H9 (cell line): Measurements from ENCODE around the gene GABARAP. TPM values are rescaled to one million over a fixed set of nuclear protein-coding genes. Genes with fewer than 3 reads are reported as not detected.

Source experiments
- DNase-seq: peaks from one replicate; pipeline ENCODE4 v3.0.0-alpha.2; 2017
- H2AFZ ChIP-seq: one replicate; pipeline ENCODE4 v1.6.1; 2013; ENCODE audit warnings: mild to moderate bottlenecking, low read length, control low read depth, moderate library complexity
- H2AK5ac ChIP-seq: 2 replicates; pipeline ENCODE4 v1.6.1; 2013; ENCODE audit warnings: low read length, control low read depth, mixed read lengths; ENCODE audit not compliant: insufficient read length
- H2BK120ac ChIP-seq: one replicate; pipeline ENCODE4 v1.6.1; 2013; ENCODE audit warnings: low read depth, mild to moderate bottlenecking, low read length, control low read depth, inconsistent platforms; ENCODE audit not compliant: poor library complexity, severe bottlenecking
- H2BK12ac ChIP-seq: 2 replicates; pipeline ENCODE4 v1.6.1; 2013; ENCODE audit warnings: low read length, control low read depth, mixed read lengths, low read depth; ENCODE audit not compliant: insufficient read length
- H2BK15ac ChIP-seq: 2 replicates; pipeline ENCODE4 v1.6.1; 2013; ENCODE audit warnings: low read depth, low read length, control low read depth
- H2BK20ac ChIP-seq: one replicate; pipeline ENCODE4 v1.6.1; 2013; ENCODE audit warnings: low read depth, mild to moderate bottlenecking, low read length, control low read depth, inconsistent platforms; ENCODE audit not compliant: poor library complexity, severe bottlenecking
- H2BK5ac ChIP-seq: 2 replicates; pipeline ENCODE4 v1.6.1; 2013; ENCODE audit warnings: low read length, control low read depth, mixed read lengths; ENCODE audit not compliant: insufficient read length
- H3K14ac ChIP-seq: 2 replicates; pipeline ENCODE4 v1.6.1; 2013; ENCODE audit warnings: low read length, control low read depth; ENCODE audit not compliant: insufficient read depth
- H3K18ac ChIP-seq: 2 replicates; pipeline ENCODE4 v1.6.1; 2013; ENCODE audit warnings: low read depth, mild to moderate bottlenecking, mixed read lengths, low read length, control low read depth; ENCODE audit not compliant: insufficient read length
- H3K23ac ChIP-seq: 2 replicates; pipeline ENCODE4 v1.6.1; 2013; ENCODE audit warnings: low read length, control low read depth, mixed read lengths, low read depth; ENCODE audit not compliant: insufficient read length
- H3K23me2 ChIP-seq: 2 replicates; pipeline ENCODE4 v1.6.1; 2013; ENCODE audit warnings: low read depth, mild to moderate bottlenecking, mixed read lengths, low read length, control low read depth; ENCODE audit not compliant: insufficient read length, poor library complexity, severe bottlenecking
- H3K27ac ChIP-seq: 2 replicates; pipeline ENCODE4 v1.5.1; 2013; ENCODE audit warnings: low read length, control low read depth, mixed read lengths, low read depth; ENCODE audit not compliant: insufficient read length
- H3K27me3 ChIP-seq: 2 replicates; pipeline ENCODE4 v1.6.1; 2013; ENCODE audit warnings: low read length, control low read depth, inconsistent platforms; ENCODE audit not compliant: insufficient read depth
- H3K4ac ChIP-seq: 2 replicates; pipeline ENCODE4 v1.6.1; 2013; ENCODE audit warnings: low read depth, mild to moderate bottlenecking, control low read depth, inconsistent platforms, low read length, moderate library complexity
- H3K4me1 ChIP-seq: 2 replicates; pipeline ENCODE4 v1.6.1; 2013; ENCODE audit warnings: low read length, control low read depth, inconsistent platforms; ENCODE audit not compliant: insufficient read depth
- H3K4me2 ChIP-seq: 2 replicates; pipeline ENCODE4 v1.6.1; 2013; ENCODE audit warnings: low read length, control low read depth, mixed read lengths; ENCODE audit not compliant: insufficient read length, insufficient read depth
- H3K56ac ChIP-seq: 2 replicates; pipeline ENCODE4 v1.6.1; 2013; ENCODE audit warnings: low read depth, mild to moderate bottlenecking, mixed read lengths, low read length, control low read depth; ENCODE audit not compliant: insufficient read length
- H3K79me1 ChIP-seq: 2 replicates; pipeline ENCODE4 v1.6.1; 2013; ENCODE audit warnings: low read depth, mild to moderate bottlenecking, moderate library complexity, low read length, control low read depth, inconsistent platforms; ENCODE audit not compliant: insufficient read depth, poor library complexity, severe bottlenecking
- H3K79me2 ChIP-seq: 2 replicates; pipeline ENCODE4 v1.6.1; 2013; ENCODE audit warnings: low read length, control low read depth, inconsistent platforms; ENCODE audit not compliant: insufficient read depth
- H3K9ac ChIP-seq: 2 replicates; pipeline ENCODE4 v1.6.1; 2013; ENCODE audit warnings: low read length, control low read depth, mixed read lengths; ENCODE audit not compliant: insufficient read length; ENCODE audit errors: extremely low read depth
- H3K9me3 ChIP-seq: one replicate; pipeline ENCODE4 v1.6.1; 2013; ENCODE audit warnings: low read depth, low read length, inconsistent platforms; ENCODE audit not compliant: control insufficient read depth
- H3T11ph ChIP-seq: one replicate; pipeline ENCODE4 v1.6.1; 2013; ENCODE audit warnings: mild to moderate bottlenecking, low read length, control low read depth, inconsistent platforms
- H4K20me1 ChIP-seq: one replicate; pipeline ENCODE4 v1.6.1; 2013; ENCODE audit not compliant: control insufficient read depth, insufficient read length, insufficient read depth
- H4K5ac ChIP-seq: 2 replicates; pipeline ENCODE4 v1.6.1; 2013; ENCODE audit warnings: low read depth, mild to moderate bottlenecking, mixed read lengths, low read length, control low read depth; ENCODE audit not compliant: insufficient read length
- H4K8ac ChIP-seq: replicated peaks from 2 replicates; pipeline ENCODE4 v1.6.1; 2013; ENCODE audit warnings: low read length, control low read depth, mixed read lengths, low read depth; ENCODE audit not compliant: insufficient read length
- H4K91ac ChIP-seq: 2 replicates; pipeline ENCODE4 v1.6.1; 2013; ENCODE audit warnings: low read depth, mild to moderate bottlenecking, moderate library complexity, mixed read lengths, low read length, control low read depth; ENCODE audit not compliant: insufficient read length
- H3K27ac Mint-ChIP-seq, 3 experiments: 2 replicates in 2 of 3; 3 replicates in 1 of 3; pipeline ENCODE4 v1.8.0; 2020 to 2021; ENCODE audit warnings: mixed read lengths in 3 of 3, mild to moderate bottlenecking in 1 of 3, moderate library complexity in 1 of 3
- H3K27me3 Mint-ChIP-seq: 2 replicates; pipeline ENCODE4 v1.8.0; 2021; ENCODE audit warnings: low read depth, mild to moderate bottlenecking, moderate library complexity, mixed read lengths
- H3K36me3 Mint-ChIP-seq, 3 experiments: 2 replicates in 2 of 3; 3 replicates in 1 of 3; pipeline ENCODE4 v1.8.0; 2020 to 2021; ENCODE audit warnings: low read depth in 3 of 3, mixed read lengths in 3 of 3; ENCODE audit not compliant: insufficient read depth in 1 of 3
- H3K4me1 Mint-ChIP-seq, 2 experiments: 2 replicates each; pipeline ENCODE4 v1.8.0; 2020; ENCODE audit warnings: mixed read lengths in 2 of 2
- H3K4me3 Mint-ChIP-seq, 2 experiments: 2 replicates in 1 of 2; 3 replicates in 1 of 2; pipeline ENCODE4 v1.8.0; 2020 to 2021; ENCODE audit warnings: mild to moderate bottlenecking in 2 of 2, mixed read lengths in 2 of 2, moderate library complexity in 1 of 2
- H3K9me3 Mint-ChIP-seq, 2 experiments: 2 replicates in 1 of 2; 3 replicates in 1 of 2; pipeline ENCODE4 v1.8.0; 2020; ENCODE audit warnings: mild to moderate bottlenecking in 2 of 2, mixed read lengths in 2 of 2, moderate library complexity in 1 of 2
- CTCF ChIP-seq: fragments of 200-600 bp; sonication (generic); conservative IDR thresholded peaks from 3 replicates; pipeline ENCODE4 v1.8.0; 2021; ENCODE audit warnings: antibody characterized with exemption, mild to moderate bottlenecking
- WGBS: extraction: QIAGEN DNeasy Blood & Tissue Kit; methylation state at CpG from one replicate; pipeline ENCODE4 v1.1.7; 2013; ENCODE audit warnings: missing lambda C conversion rate, low lambda C conversion rate, mixed read lengths; ENCODE audit not compliant: insufficient read length; ENCODE audit errors: extremely low coverage; 5-methylcytosine and 5-hydroxymethylcytosine counted together
- total RNA-seq: library from RNA; stranded (reverse); gene quantifications from 2 replicates; pipeline ENCODE4 v1.2.1, GENCODE V29; 2021

GABARAP gene
- total RNA-seq, 1 experiment from 2014 or later = 261 TPM

DNA sequence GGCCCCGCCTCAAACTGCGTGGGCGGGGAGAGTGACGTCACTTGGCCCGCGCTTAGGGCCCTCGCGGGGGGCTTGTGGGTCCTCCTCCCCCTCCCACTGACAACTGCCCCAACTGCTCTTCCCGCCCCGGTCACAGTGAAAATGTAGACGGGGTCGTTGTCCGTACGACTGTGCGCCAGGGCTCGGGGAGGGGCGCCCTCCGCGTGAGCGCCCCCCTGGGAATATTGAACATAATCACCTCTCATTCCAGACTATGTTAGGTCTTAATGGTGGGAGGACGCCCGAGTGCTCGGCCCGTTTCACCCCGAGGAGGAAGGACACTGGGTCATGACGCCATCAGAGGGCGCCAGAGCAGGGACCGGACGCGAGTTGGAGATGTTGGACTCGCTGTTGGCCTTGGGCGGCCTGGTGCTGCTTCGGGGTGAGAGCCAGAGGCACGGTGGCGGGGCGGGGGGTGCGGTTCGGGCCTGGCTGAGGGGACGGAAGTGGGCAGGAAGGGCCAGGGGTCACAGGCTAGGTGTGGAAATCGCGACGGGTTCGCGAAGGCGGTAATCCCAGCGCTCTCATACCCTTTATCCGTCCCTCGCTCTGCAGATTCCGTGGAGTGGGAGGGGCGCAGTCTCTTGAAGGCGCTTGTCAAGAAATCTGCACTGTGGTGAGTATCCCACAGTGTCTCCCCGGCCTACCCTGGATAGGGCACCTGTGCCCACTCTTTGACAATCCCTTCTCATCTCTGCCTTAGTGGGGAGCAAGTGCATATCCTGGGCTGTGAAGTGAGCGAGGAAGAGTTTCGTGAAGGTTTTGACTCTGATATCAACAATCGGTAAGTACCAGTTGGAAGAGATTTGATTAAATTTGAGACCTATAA, 10.2 kb upstream of the GABARAP start, which contains the start of gene ELP5:
Gene ELP5, plus strand, starts transcription at position 40 of the 868 bp plus-strand sequence. Its CDS starts 336 bp downstream, at position 376.
- Histone ChIP-seq H2BK120ac (peak within 1 kb of the TSS; percentile 50), H3K4me1 (no peaks in the 10 kb centered on the region; the same call in 1 of the 2 replicates), H4K20me1 (no peaks in the 10 kb centered on the region), H3K23ac (no peak within 1 kb of the TSS), H3K18ac (peak within 1 kb of the TSS; percentile 90), H2BK20ac (no peak within 1 kb of the TSS), H3K9me3 (no peaks in the 10 kb centered on the region), H2BK5ac (no peak within 1 kb of the TSS), H3T11ph (no peak within 1 kb of the TSS), H3K79me1 (peaks cover 13% of the 10 kb centered on the region), H3K9ac (peak within 1 kb of the TSS; percentile 81), H3K79me2 (peaks cover 25% of the 10 kb centered on the region; the same call in 1 of the 2 replicates), H3K4ac (no peak within 1 kb of the TSS), H4K8ac (no peak within 1 kb of the TSS), H2AK5ac (no peak within 1 kb of the TSS), H2BK15ac (no peak within 1 kb of the TSS), H3K14ac (peak within 1 kb of the TSS; percentile 81), H2BK12ac (no peak within 1 kb of the TSS), H3K23me2 (peaks cover 6% of the 10 kb centered on the region), H4K5ac (no peak within 1 kb of the TSS), H3K27me3 (no peaks in the 10 kb centered on the region), H2AFZ (no peak within 1 kb of the TSS), H3K56ac (no peak within 1 kb of the TSS), H4K91ac (no peak within 1 kb of the TSS), H3K4me2 (peak within 1 kb of the TSS; percentile 79), H3K27ac (peak within 1 kb of the TSS; percentile 9)
- Mint-ChIP-seq H3K27me3 (no peaks in the 10 kb centered on the region; the same call in 1 of the 2 replicates), H3K9me3 (no peaks in the 10 kb centered on the region), H3K4me1 (peaks cover 22 to 28% of the 10 kb centered on the region in 2 experiments), H3K36me3 (peaks cover 22 to 42% (median 40%) of the 10 kb centered on the region in 3 experiments), H3K4me3 (peak within 1 kb of the TSS; percentile 90 to 95), H3K27ac (peak within 1 kb of the TSS; percentile 100)
- TF ChIP-seq CTCF = no peak; the same call in 2 of the 3 replicates
- peak; percentile 98 for DNase-seq
- WGBS = no CpG with 5 or more reads among the region's 55 CpGs
